K562 (cell line): ENCODE results near the gene MVP. TPM values are rescaled to one million over a fixed set of nuclear protein-coding genes. Genes with fewer than 3 reads are reported as not detected.

ENCODE experiments used
- ATAC-seq: fragments of 200-7000 bp; cut with Tn5 transposase; 3 replicates; pipeline ENCODE4 v1.9.1; 2020; ENCODE audit warnings: moderate library complexity
- BruUV-seq: library from RNA; stranded (reverse); fragments of 400-500 nt; replicated peaks from 2 replicates; lab custom pipeline; 2021; lab: Mats Ljungman, UMichigan
- CTCF ChIA-PET: fragments of 300-600 bp; formaldehyde crosslinking; extraction: SDS; loops from one replicate; lab custom pipeline; 2021; ENCODE audit warnings: low intra/inter-chr PET ratio; lab: Yijun Ruan, JAX
- POLR2A ChIA-PET: fragments of 300-600, 350-650 bp; sonication (Branson Sonifier 250); formaldehyde crosslinking; extraction: SDS; loops from one replicate; lab custom pipeline; 2021; ENCODE audit warnings: antibody characterized with exemption, inconsistent platforms; lab: Yijun Ruan, JAX
- DNase-seq, 4 experiments: peaks; one replicate each; pipeline versions ENCODE4 v3.0.0 to v3.0.0-alpha.2; 2011 to 2018; ENCODE audit warnings: low spot score in 3 of 4, mixed read lengths in 3 of 4; ENCODE audit errors: extremely low read depth in 1 of 4
- FAIRE-seq: peaks from 2 replicates; lab custom pipeline; 2011; peaks lifted over from hg19 to GRCh38; lab: Jason Lieb, UNC
- H2AFZ ChIP-seq: 2 replicates; pipeline ENCODE4 v1.6.0; 2011; ENCODE audit warnings: low read depth, low read length, control low read depth, inconsistent platforms
- H3K27ac ChIP-seq: fragments of 200-600 bp; 3 replicates; pipeline ENCODE4 v1.8.0; 2011; ENCODE audit warnings: low read depth, mild to moderate bottlenecking, control low read depth, inconsistent platforms, low read length, moderate library complexity, mixed read lengths; ENCODE audit errors: extremely low read depth
- H3K27me3 ChIP-seq, 2 experiments: fragments of 300-600 bp in 1 of 2; 2 replicates in 1 of 2; 3 replicates in 1 of 2; pipeline versions ENCODE4 v1.6.0 to v1.8.0; 2011; ENCODE audit warnings: inconsistent platforms in 2 of 2, low read length in 2 of 2, mild to moderate bottlenecking in 1 of 2, mixed read lengths in 1 of 2, moderate library complexity in 1 of 2; ENCODE audit not compliant: control insufficient read depth in 2 of 2, insufficient read depth in 2 of 2
- H3K36me3 ChIP-seq: fragments of 300-600 bp; 3 replicates; pipeline ENCODE4 v1.8.0; 2011; ENCODE audit warnings: mild to moderate bottlenecking, low read length, inconsistent platforms; ENCODE audit not compliant: control insufficient read depth, insufficient read depth
- H3K4me1 ChIP-seq, 2 experiments: fragments of 200-600 bp in 1 of 2; replicated peaks in 1 of 2; 2 replicates in 1 of 2; 3 replicates in 1 of 2; pipeline versions ENCODE4 v1.5.1 to v1.8.0; 2011; ENCODE audit warnings: inconsistent platforms in 2 of 2, low read length in 2 of 2, mild to moderate bottlenecking in 1 of 2, mixed read lengths in 1 of 2, moderate library complexity in 1 of 2; ENCODE audit not compliant: control insufficient read depth in 2 of 2, insufficient read depth in 2 of 2
- H3K4me2 ChIP-seq: 2 replicates; pipeline ENCODE4 v1.6.1; 2011; ENCODE audit warnings: low read length, control low read depth, inconsistent platforms, mixed read lengths; ENCODE audit not compliant: insufficient read depth
- H3K4me3 ChIP-seq: fragments of 200-600 bp; sonication (generic), shearing (Covaris generic); 2 replicates; pipeline ENCODE4 v1.5.1; 2016; ENCODE audit warnings: control low read depth, inconsistent platforms
- H3K79me2 ChIP-seq: fragments of 200-600 bp; 3 replicates; pipeline ENCODE4 v1.8.0; 2011; ENCODE audit warnings: low read length, inconsistent platforms; ENCODE audit not compliant: control insufficient read depth, insufficient read depth
- H3K9ac ChIP-seq, 2 experiments: 2 replicates each; pipeline versions ENCODE4 v1.6.0 to v1.6.1; 2011; ENCODE audit warnings: low read depth in 2 of 2, low read length in 2 of 2, control low read depth in 1 of 2, inconsistent platforms in 1 of 2, mild to moderate bottlenecking in 1 of 2, mixed read lengths in 1 of 2; ENCODE audit not compliant: insufficient read depth in 1 of 2
- H3K9me1 ChIP-seq: one replicate; pipeline ENCODE4 v1.6.0; 2011; ENCODE audit warnings: inconsistent platforms, mild to moderate bottlenecking, low read length, moderate library complexity; ENCODE audit not compliant: control insufficient read depth, insufficient read depth
- H3K9me3 ChIP-seq: replicated peaks from 2 replicates; pipeline ENCODE4 v1.5.1; 2011; ENCODE audit warnings: low read depth, low read length, inconsistent platforms; ENCODE audit not compliant: control insufficient read depth, insufficient read depth
- H4K20me1 ChIP-seq: replicated peaks from 2 replicates; pipeline ENCODE4 v1.6.1; 2011; ENCODE audit warnings: low read length, inconsistent platforms, mixed read lengths; ENCODE audit not compliant: control insufficient read depth, insufficient read depth
- AFF4 ChIP-seq: sonication (generic); formaldehyde crosslinking; IDR thresholded peaks from 2 replicates; pipeline ENCODE4 v1.8.0; 2023; ENCODE audit warnings: mild to moderate bottlenecking, missing genetic modification reagents
- HMGN3 ChIP-seq: IDR thresholded peaks from 2 replicates; pipeline ENCODE4 v1.6.1; 2011; ENCODE audit warnings: borderline replicate concordance, low read depth, mild to moderate bottlenecking, mixed read lengths, low read length; ENCODE audit not compliant: insufficient read length; ENCODE audit errors: extremely low read depth
- HNRNPK ChIP-seq: fragments of 200-400 bp; formaldehyde crosslinking; IDR thresholded peaks from one replicate; pipeline ENCODE4 v1.6.1; 2018; ENCODE audit warnings: mild to moderate bottlenecking, low read depth, low read length; ENCODE audit not compliant: poor library complexity, severe bottlenecking
- KAT7 ChIP-seq: sonication (generic); formaldehyde crosslinking; IDR thresholded peaks from 2 replicates; pipeline ENCODE4 v1.8.0; 2022; ENCODE audit warnings: missing genetic modification reagents, mild to moderate bottlenecking, borderline replicate concordance
- MCM3 ChIP-seq: fragments of 450-650 bp; IDR thresholded peaks from 2 replicates; pipeline ENCODE4 v1.6.1; 2016
- POLR2AphosphoS5 ChIP-seq: IDR thresholded peaks from 2 replicates; pipeline ENCODE4 v1.6.1; 2011; ENCODE audit warnings: mild to moderate bottlenecking, low read depth, low read length, moderate library complexity; ENCODE audit not compliant: control insufficient read depth, insufficient read depth
- RBM34 ChIP-seq: fragments of 200-400 bp; formaldehyde crosslinking; IDR thresholded peaks from 2 replicates; pipeline ENCODE4 v1.6.1; 2018; ENCODE audit warnings: low read length, borderline replicate concordance; ENCODE audit not compliant: insufficient read depth
- SMARCB1 ChIP-seq: IDR thresholded peaks from 2 replicates; pipeline ENCODE4 v1.6.1; 2011; ENCODE audit warnings: improper control_type of control experiment, low read depth; ENCODE audit not compliant: insufficient read length
- SRSF3 ChIP-seq: fragments of 200-400 bp; formaldehyde crosslinking; IDR thresholded peaks from 2 replicates; pipeline ENCODE4 v1.6.1; 2016; ENCODE audit warnings: mild to moderate bottlenecking, low read length, moderate library complexity; ENCODE audit not compliant: insufficient read depth
- THAP7 ChIP-seq: fragments of 250-450 bp; sonication (Bioruptor Pico); IDR thresholded peaks from 2 replicates; pipeline ENCODE4 v1.5.0; 2021
- UBTF ChIP-seq, 2 experiments: IDR thresholded peaks; 2 replicates each; pipeline ENCODE4 v1.6.1; 2012; ENCODE audit warnings: improper control_type of control experiment in 2 of 2, low read depth in 2 of 2, low read length in 2 of 2, borderline replicate concordance in 1 of 2
- ZNF280B ChIP-seq: fragments of 250-450 bp; sonication (Bioruptor Pico); IDR thresholded peaks from 2 replicates; pipeline ENCODE4 v1.5.1; 2021; ENCODE audit warnings: mild to moderate bottlenecking
- ZNF316 ChIP-seq: fragments of 450-650 bp; IDR thresholded peaks from 2 replicates; pipeline ENCODE4 v1.6.1; 2016
- WGBS: fragments of 100-300 bp; shearing (Covaris generic); methylation state at CpG from one replicate; pipeline ENCODE4 v1.1.6; 2016; ENCODE audit warnings: low coverage, mixed read lengths; ENCODE audit not compliant: insufficient coverage; ENCODE audit errors: missing lambda C conversion rate; 5-methylcytosine and 5-hydroxymethylcytosine counted together
- in situ Hi-C: fragments of 300-500 bp; cut with MboI; formaldehyde crosslinking; loops from 4 replicates; pipeline ENCODE4 v1.15.0; 2018; ENCODE audit warnings: inconsistent platforms, mixed read lengths
- intact Hi-C: fragments of 100-400 bp; cut with micrococcal nuclease; formaldehyde crosslinking; loops from 2 replicates; pipeline ENCODE4 v1.14.2; 2022
- polyA plus RNA-seq, 8 experiments: library from polyadenylated mRNA; depleted of rRNA in 4 of 8; stranded (reverse) in 5 of 8; unstranded in 3 of 8; fragments of >200 nt; fragmentation: Nextera tagmentation in 2 of 8; fragmentation: Illumina TruSeq in 1 of 8; extraction: Ambion mirVana in 2 of 8; extraction: Trizol in 1 of 8; gene quantifications; 2 replicates each; pipeline versions ENCODE4 v1.2.1 to v1.2.3, GENCODE V29; 2011 to 2014; ENCODE audit warnings: inconsistent platforms in 1 of 8, missing spikeins in 1 of 8
- total RNA-seq, 7 experiments: library from RNA; depleted of rRNA in 6 of 7; stranded (reverse); fragments of >200 nt in 6 of 7; fragmentation: Illumina TruSeq in 2 of 7; extraction: Trizol in 2 of 7; gene quantifications; 2 replicates each; pipeline versions ENCODE4 v1.2.1 to v1.2.3, GENCODE V29; 2011 to 2021; ENCODE audit warnings: low replicate concordance in 1 of 7

MVP gene
- total and polyA plus RNA-seq, 9 of the 15 experiments (the other 6 are each of a cell fraction or from before 2014, with no cell fraction given) = 0.39 to 1.9 (median 0.76) TPM; not detected in 2

- ChIA-PET POLR2A (interaction anchor here (0.8 kb wide), 1 partner anchor 46 kb away, joined by 4 read pairs; the partner anchor contains the start of gene PRRT2), CTCF (no interaction called here)
- no peak overlapping the region for H3K4me2 ChIP-seq
- FAIRE-seq = no peak
- H3K9ac ChIP-seq = no peak overlapping the region
- WGBS = 60% methylated on average over 7 of the region's 7 CpGs
- H3K9me1 ChIP-seq = no peaks in the 10 kb centered on the region
- in situ Hi-C loops (no loop called here), intact Hi-C loops (no loop called here)
- H3K9me3 ChIP-seq = no peaks in the 10 kb centered on the region
- peaks cover 4 to 13% of the 10 kb centered on the region in 2 experiments; a peak in 3 of 5 replicates for H3K4me1 ChIP-seq
- no TSS peak for BruUV-seq
- ATAC-seq = no peak
- H3K27me3 ChIP-seq = no peaks in the 10 kb centered on the region
- no peak overlapping the region for H2AFZ ChIP-seq
- H3K4me3 ChIP-seq = no peak overlapping the region
- H3K36me3 ChIP-seq = peaks cover 27% of the 10 kb centered on the region; the same call in 2 of the 3 replicates
- no peak overlapping the region for H3K27ac ChIP-seq
- DNase-seq = no peak
- no peaks in the 10 kb centered on the region for H4K20me1 ChIP-seq
- peaks cover 4% of the 10 kb centered on the region; the same call in 2 of the 3 replicates for H3K79me2 ChIP-seq
- no peak for TF ChIP-seq RBM34
- TF ChIP-seq ZNF316 = no peak
- TF ChIP-seq HNRNPK = no peak
- no peak for TF ChIP-seq ZNF280B (CRISPR knock-in tag)
- TF ChIP-seq SRSF3 = no peak
- TF ChIP-seq AFF4 (CRISPR knock-in tag) = no peak
- TF ChIP-seq POLR2AphosphoS5 = no peak
- TF ChIP-seq MCM3 = no peak
- no peak for TF ChIP-seq HMGN3
- no peak for TF ChIP-seq SMARCB1
- TF ChIP-seq KAT7 (CRISPR knock-in tag) = no peak
- no peak for TF ChIP-seq THAP7 (CRISPR knock-in tag)
- no peak for TF ChIP-seq UBTF (IDR thresholded peaks at IDR 0.05; ENCODE audit: borderline replicate concordance in 1 of 2, low read depth in 2 of 2, low read length in 2 of 2)
Observed at GRCh38 chr16:29857133-29857760, 37.0 kb downstream of the MVP start.
